GM10266 (cell line): ENCODE data around the gene MACROD2.

Experiments
- DNase-seq: peaks from one replicate; pipeline ENCODE4 v3.0.0; 2012; ENCODE audit errors: extremely low spot score
- TF ChIP-seq, protein P1 (sequence below): IDR thresholded peaks from 2 replicates; pipeline ENCODE4 v1.5.1; 2012; ENCODE audit warnings: mild to moderate bottlenecking, low read depth; ENCODE audit not compliant: control insufficient read depth, insufficient read depth; ENCODE audit errors: missing control alignments

The MACROD2 gene

DNA sequence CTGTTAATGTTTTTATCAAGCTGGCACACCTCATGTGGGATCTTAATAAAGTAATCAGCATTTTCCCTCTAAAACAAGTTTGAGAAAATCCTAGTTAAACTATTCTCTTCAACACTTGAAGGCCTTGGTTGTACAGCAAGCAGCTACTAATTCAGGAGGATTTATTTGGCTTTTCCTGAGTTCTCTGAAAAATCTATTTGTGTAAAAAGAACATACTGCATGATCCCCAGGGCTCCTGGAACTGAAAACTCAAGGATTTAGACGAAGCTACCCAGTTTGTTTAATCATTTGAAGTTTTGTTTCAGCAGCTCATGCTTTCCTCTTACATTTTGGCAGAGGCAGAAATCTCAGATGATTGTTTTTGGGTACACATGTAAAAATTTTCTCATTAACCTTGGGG is 651.7 kb downstream of the MACROD2 start:
- no peak for DNase-seq
- TF ChIP-seq, protein P1, sequence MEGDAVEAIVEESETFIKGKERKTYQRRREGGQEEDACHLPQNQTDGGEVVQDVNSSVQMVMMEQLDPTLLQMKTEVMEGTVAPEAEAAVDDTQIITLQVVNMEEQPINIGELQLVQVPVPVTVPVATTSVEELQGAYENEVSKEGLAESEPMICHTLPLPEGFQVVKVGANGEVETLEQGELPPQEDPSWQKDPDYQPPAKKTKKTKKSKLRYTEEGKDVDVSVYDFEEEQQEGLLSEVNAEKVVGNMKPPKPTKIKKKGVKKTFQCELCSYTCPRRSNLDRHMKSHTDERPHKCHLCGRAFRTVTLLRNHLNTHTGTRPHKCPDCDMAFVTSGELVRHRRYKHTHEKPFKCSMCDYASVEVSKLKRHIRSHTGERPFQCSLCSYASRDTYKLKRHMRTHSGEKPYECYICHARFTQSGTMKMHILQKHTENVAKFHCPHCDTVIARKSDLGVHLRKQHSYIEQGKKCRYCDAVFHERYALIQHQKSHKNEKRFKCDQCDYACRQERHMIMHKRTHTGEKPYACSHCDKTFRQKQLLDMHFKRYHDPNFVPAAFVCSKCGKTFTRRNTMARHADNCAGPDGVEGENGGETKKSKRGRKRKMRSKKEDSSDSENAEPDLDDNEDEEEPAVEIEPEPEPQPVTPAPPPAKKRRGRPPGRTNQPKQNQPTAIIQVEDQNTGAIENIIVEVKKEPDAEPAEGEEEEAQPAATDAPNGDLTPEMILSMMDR, result no peak

DNA sequence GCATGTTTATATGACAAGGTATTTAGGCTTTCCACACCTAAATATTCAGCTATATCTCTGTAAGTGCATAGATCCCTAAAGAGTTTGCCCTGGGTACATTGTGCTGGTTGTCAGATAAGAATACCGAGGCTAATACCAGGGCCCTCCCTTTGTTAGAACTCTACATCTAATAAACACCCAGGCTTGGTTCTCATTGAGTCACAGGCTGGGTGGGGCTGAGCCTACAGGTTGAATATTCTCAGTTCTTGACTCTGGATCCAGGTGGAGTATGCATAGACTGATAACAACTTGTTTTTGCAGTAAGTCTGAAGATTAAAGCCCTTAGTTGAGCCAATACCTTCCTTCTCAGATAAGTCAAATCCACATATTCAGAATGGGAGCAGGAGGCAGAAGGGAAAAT is 654.3 kb downstream of the MACROD2 start:
- TF ChIP-seq, protein P1, result no peak
- DNase-seq, result no peak

DNA sequence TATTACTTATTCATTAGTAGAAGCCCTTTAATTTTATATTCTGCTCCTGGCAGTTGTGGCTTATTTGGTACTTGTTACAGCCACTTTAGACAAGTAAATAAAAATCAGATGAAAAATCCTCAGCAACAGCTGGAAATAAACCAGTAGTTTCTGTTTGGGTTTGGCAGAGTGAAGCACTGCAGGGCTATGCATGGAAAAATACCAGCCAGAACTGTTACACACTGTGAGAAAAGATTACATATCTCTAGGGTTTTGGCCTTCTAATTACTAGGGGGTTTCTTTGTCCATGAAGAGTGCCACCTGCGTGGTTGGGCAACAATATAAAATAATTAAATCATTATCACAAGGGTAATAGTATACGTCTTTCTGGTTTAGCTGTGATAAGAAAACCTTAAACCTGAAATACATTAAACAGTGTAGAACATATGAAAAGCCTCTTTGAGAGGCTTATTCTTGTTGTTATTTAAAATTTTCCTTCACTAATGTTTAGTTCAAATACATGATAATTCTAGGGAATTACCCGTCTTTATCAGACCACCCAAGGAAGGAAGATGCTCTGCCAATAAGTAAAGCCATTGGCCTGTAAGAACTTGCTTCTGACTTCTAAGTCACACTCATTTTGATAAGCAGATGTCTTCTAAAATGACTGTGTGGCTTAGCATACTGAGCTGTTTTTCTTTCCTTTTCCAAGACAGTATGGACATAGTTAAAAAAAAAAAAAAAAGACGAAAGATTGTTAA is 662.1 kb downstream of the MACROD2 start:
- TF ChIP-seq, protein P1, result no peak
- no peak for DNase-seq

DNA sequence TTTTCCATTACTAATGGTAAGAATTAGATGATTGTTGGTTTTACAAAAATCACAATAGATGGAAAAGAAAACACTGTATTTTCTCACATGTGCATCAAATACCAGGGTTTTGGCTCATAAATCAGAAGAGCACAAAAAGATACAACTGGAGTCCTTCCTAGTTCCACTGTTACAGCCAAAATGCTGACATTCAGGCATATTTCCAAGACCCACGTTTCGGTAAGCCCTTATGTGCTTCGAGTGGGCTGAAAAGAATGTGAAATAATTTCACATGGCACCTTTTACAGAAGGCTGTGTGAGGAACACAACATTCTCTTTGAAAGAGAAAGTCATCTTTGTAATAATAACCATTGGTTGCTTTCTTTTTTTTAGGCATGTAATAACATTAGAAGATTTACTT is 668.8 kb downstream of the MACROD2 start:
- no peak for DNase-seq
- TF ChIP-seq, protein P1, result no peak

DNA sequence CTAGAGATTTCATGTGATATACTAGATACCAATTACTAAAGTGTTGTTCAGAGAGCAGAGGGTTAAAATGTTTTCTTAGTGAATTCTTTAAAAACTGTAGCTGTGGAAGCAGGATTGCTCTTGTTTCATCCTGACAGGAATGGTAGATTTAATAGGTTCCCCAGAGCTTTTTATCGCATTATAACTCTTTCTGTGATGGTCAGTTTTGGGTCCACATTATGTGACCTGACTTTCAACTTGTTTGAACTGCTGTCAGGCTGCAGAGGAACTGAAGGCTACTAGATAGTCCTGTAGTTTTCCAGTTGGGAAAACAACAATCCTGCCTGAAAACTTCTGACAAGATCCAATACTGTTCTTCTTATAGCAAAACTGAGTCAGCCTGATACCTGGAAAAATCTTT is 671.4 kb downstream of the MACROD2 start:
- DNase-seq, result no peak
- TF ChIP-seq, protein P1, result no peak

DNA sequence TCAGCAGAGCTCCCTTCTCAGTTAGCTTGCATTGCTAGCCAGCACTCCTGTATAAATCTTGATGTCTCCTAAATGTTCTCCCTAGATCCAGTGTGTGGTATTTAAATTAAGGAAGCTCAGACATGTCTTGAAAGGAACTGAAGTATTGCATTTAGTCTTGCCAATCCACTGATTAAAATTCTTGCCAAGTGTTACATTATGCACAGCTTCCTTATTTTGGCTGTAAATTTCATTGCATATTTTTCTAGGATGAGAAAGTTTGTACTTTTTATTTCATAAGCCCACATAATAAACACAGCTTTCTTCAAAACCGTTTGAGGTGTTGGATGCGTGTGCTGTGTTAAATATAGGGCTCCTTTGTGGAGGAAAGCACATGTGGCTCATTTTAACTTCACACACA is 671.9 kb downstream of the MACROD2 start:
- TF ChIP-seq, protein P1, result no peak
- no peak for DNase-seq

DNA sequence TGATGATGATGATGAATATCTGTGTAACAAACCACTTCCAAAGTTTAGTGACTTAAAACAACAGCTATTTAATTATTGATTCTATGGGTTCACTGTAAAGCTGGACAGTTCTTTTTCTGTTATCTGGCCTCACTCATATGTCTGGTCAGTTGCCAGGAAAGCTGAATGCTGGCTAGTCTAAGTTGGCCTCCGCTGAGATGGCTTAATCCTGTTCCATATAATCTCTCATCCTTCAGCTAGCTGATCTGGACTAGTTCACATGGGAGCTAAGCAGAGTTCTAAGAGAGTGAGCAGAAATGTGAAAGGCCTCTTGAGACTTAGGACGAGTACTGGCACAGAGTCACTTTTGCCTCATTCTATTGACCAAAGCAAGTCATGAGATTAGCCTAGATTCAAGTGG is 676.8 kb downstream of the MACROD2 start:
- DNase-seq, result no peak
- TF ChIP-seq, protein P1, result no peak
